CD8-positive, alpha-beta memory T cell (primary cell): ENCODE measurements around the gene MTRF1. TPM values are rescaled to one million over a fixed set of nuclear protein-coding genes. Genes with fewer than 3 reads are reported as not detected.

Experiments used
- CTCF ChIA-PET: fragments of 350-600 bp; sonication (Branson Sonifier 250); formaldehyde crosslinking; loops from one replicate; lab custom pipeline; 2021; ENCODE audit warnings: antibody characterized with exemption; lab: Charles Lee
- POLR2A ChIA-PET: fragments of 350-600 bp; sonication (Branson Sonifier 250); formaldehyde crosslinking; loops from one replicate; lab custom pipeline; 2021; ENCODE audit warnings: antibody characterized with exemption; lab: Charles Lee
- DNase-seq, 5 donors: peaks; one replicate each; pipeline versions ENCODE4 v3.0.0 to v3.0.0-alpha.2; 2020 to 2022; ENCODE audit warnings: mixed read lengths in 1 of 5
- H3K27ac ChIP-seq: one replicate; pipeline ENCODE4 v1.7.0; 2013; ENCODE audit warnings: low read depth, mild to moderate bottlenecking, low read length, moderate library complexity
- H3K27me3 ChIP-seq: 2 replicates; pipeline ENCODE4 v1.7.0; 2013; ENCODE audit warnings: low read length, mild to moderate bottlenecking; ENCODE audit not compliant: insufficient read depth, poor library complexity, severe bottlenecking
- H3K36me3 ChIP-seq: 2 replicates; pipeline ENCODE4 v1.7.0; 2013; ENCODE audit warnings: mild to moderate bottlenecking, low read length, moderate library complexity; ENCODE audit not compliant: insufficient read depth
- H3K4me1 ChIP-seq: 2 replicates; pipeline ENCODE4 v1.7.0; 2013; ENCODE audit warnings: mild to moderate bottlenecking, low read length, moderate library complexity; ENCODE audit not compliant: insufficient read depth
- H3K4me3 ChIP-seq: 2 replicates; pipeline ENCODE4 v1.7.0; 2013; ENCODE audit warnings: mild to moderate bottlenecking, low read length
- H3K9me3 ChIP-seq: 2 replicates; pipeline ENCODE4 v1.7.0; 2013; ENCODE audit warnings: mild to moderate bottlenecking, low read length
- H3K27ac Mint-ChIP-seq, 8 donors: one replicate each; pipeline ENCODE4 v1.8.0; 2020 to 2021; ENCODE audit warnings: mixed read lengths in 8 of 8, mild to moderate bottlenecking in 6 of 8, inconsistent platforms in 3 of 8, moderate library complexity in 3 of 8
- H3K27me3 Mint-ChIP-seq, 2 donors: one replicate each; pipeline ENCODE4 v1.8.0; 2020 to 2021; ENCODE audit warnings: mixed read lengths in 2 of 2, mild to moderate bottlenecking in 1 of 2, moderate library complexity in 1 of 2
- H3K36me3 Mint-ChIP-seq, 3 donors: one replicate each; pipeline ENCODE4 v1.8.0; 2020 to 2021; ENCODE audit warnings: mixed read lengths in 3 of 3, inconsistent platforms in 1 of 3, mild to moderate bottlenecking in 1 of 3
- H3K4me1 Mint-ChIP-seq, 3 donors: one replicate each; pipeline ENCODE4 v1.8.0; 2020 to 2021; ENCODE audit warnings: mixed read lengths in 3 of 3, inconsistent platforms in 1 of 3, mild to moderate bottlenecking in 1 of 3
- H3K4me3 Mint-ChIP-seq, 7 donors: one replicate each; pipeline ENCODE4 v1.8.0; 2020 to 2021; ENCODE audit warnings: mixed read lengths in 7 of 7, mild to moderate bottlenecking in 6 of 7, moderate library complexity in 4 of 7, inconsistent platforms in 2 of 7
- H3K9me3 Mint-ChIP-seq, 5 donors: one replicate each; pipeline ENCODE4 v1.8.0; 2020 to 2022; ENCODE audit warnings: mixed read lengths in 5 of 5, mild to moderate bottlenecking in 3 of 5, moderate library complexity in 2 of 5, inconsistent platforms in 1 of 5
- polyA plus RNA-seq: library from polyadenylated mRNA; unstranded; fragments of 300-500 nt; fragmentation: Illumina TruSeq; gene quantifications from one replicate; pipeline ENCODE4 v1.2.3, GENCODE V29; 2021
- total RNA-seq, 2 experiments: library from RNA; stranded (reverse); gene quantifications; one replicate each; pipeline ENCODE4 v1.2.3, GENCODE V29; 2021

MTRF1 gene
- total and polyA plus RNA-seq, 3 experiments from 2014 or later = 11.5 to 18.8 (median 17.3) TPM

- Mint-ChIP-seq H3K4me3 (no peak overlapping the region), H3K27ac (no peak overlapping the region), H3K36me3 (no peaks in the 10 kb centered on the region), H3K9me3 (no peaks in the 10 kb centered on the region), H3K4me1 (peaks cover 13 to 22% (median 16%) of the 10 kb centered on the region in 3 donors), H3K27me3 (no peaks in the 10 kb centered on the region)
- peaks cover 20% of the 10 kb centered on the region for H3K4me1 ChIP-seq
- no peak for DNase-seq
- H3K27me3 ChIP-seq = no peaks in the 10 kb centered on the region
- no peaks in the 10 kb centered on the region for H3K9me3 ChIP-seq
- no peak overlapping the region for H3K4me3 ChIP-seq
- no peaks in the 10 kb centered on the region for H3K36me3 ChIP-seq
- POLR2A ChIA-PET = no interaction called here
- H3K27ac ChIP-seq = no peak overlapping the region
- CTCF ChIA-PET = no interaction called here
Observed at GRCh38 chr13:41274881-41275280, 11.5 kb upstream of the MTRF1 start.

GRCh38 chr13:41273831-41274441 is 10.6 kb upstream of the MTRF1 start:
- Mint-ChIP-seq H3K27ac (peak overlapping the region in 1 of 8 donors; percentile 8), H3K9me3 (peaks cover 0 to 5% (median 0%) of the 10 kb centered on the region in 5 donors), H3K4me3 (no peak overlapping the region), H3K27me3 (no peaks in the 10 kb centered on the region), H3K4me1 (peaks cover 13 to 22% (median 16%) of the 10 kb centered on the region in 3 donors), H3K36me3 (peaks cover 0 to 3% (median 0%) of the 10 kb centered on the region in 3 donors)
- no peak overlapping the region for H3K27ac ChIP-seq
- no peak overlapping the region for H3K4me3 ChIP-seq
- ChIA-PET CTCF (no interaction called here), POLR2A (interaction anchor here (0.7 kb wide), 1 partner anchor 685 kb away, joined by 4 read pairs; no protein-coding TSS in a partner anchor)
- H3K4me1 ChIP-seq = peaks cover 20% of the 10 kb centered on the region
- H3K9me3 ChIP-seq = no peaks in the 10 kb centered on the region
- no peaks in the 10 kb centered on the region for H3K36me3 ChIP-seq
- DNase-seq = no peak
- no peaks in the 10 kb centered on the region for H3K27me3 ChIP-seq

- H3K4me1 ChIP-seq = peaks cover 20% of the 10 kb centered on the region
- H3K36me3 ChIP-seq = no peaks in the 10 kb centered on the region
- DNase-seq = peak in 2 of 5 donors; percentile 26 to 80
- H3K9me3 ChIP-seq = no peaks in the 10 kb centered on the region
- ChIA-PET CTCF (no interaction called here), POLR2A (interaction anchor here (1.1 kb wide), 1 partner anchor 8 kb away, joined by 5 read pairs; the partner anchor contains the start of gene MTRF1)
- Mint-ChIP-seq H3K4me3 (peak overlapping the region in 5 of 7 donors; percentile 5 to 52 (median 26)), H3K4me1 (peaks cover 13 to 19% (median 16%) of the 10 kb centered on the region in 3 donors), H3K9me3 (peaks cover 3 to 11% (median 4%) of the 10 kb centered on the region in 5 donors), H3K27me3 (no peaks in the 10 kb centered on the region), H3K36me3 (peaks cover 0 to 9% (median 1%) of the 10 kb centered on the region in 3 donors), H3K27ac (peak overlapping the region; percentile 5 to 90 (median 73))
- H3K4me3 ChIP-seq = no peak overlapping the region
- no peaks in the 10 kb centered on the region for H3K27me3 ChIP-seq
- H3K27ac ChIP-seq = no peak overlapping the region
Observed at GRCh38 chr13:41271456-41272285, 8.3 kb upstream of the MTRF1 start.

- Histone ChIP-seq H3K4me3 (no peak overlapping the region), H3K36me3 (no peaks in the 10 kb centered on the region), H3K27ac (no peak overlapping the region), H3K9me3 (no peaks in the 10 kb centered on the region), H3K27me3 (no peaks in the 10 kb centered on the region), H3K4me1 (peaks cover 20% of the 10 kb centered on the region)
- ChIA-PET POLR2A (interaction anchor here (0.6 to 0.7 kb wide), 4 partner anchors 464 to 1301 kb away, joined by 3 to 4 read pairs (median 3); no protein-coding TSS in a partner anchor), CTCF (no interaction called here)
- peaks cover 0 to 9% (median 1%) of the 10 kb centered on the region in 3 donors for H3K36me3 Mint-ChIP-seq
- peaks cover 3 to 11% (median 4%) of the 10 kb centered on the region in 5 donors for H3K9me3 Mint-ChIP-seq
- H3K4me3 Mint-ChIP-seq = no peak overlapping the region
- H3K27ac Mint-ChIP-seq = no peak overlapping the region
- peak in 1 of 5 donors; percentile 13 for DNase-seq
- no peaks in the 10 kb centered on the region for H3K27me3 Mint-ChIP-seq
- H3K4me1 Mint-ChIP-seq = peaks cover 14 to 20% (median 18%) of the 10 kb centered on the region in 3 donors
Observed at GRCh38 chr13:41268764-41269163, 5.4 kb upstream of the MTRF1 start.

- Histone ChIP-seq H3K9me3 (no peaks in the 10 kb centered on the region), H3K36me3 (no peaks in the 10 kb centered on the region), H3K4me3 (no peak overlapping the region), H3K27me3 (no peaks in the 10 kb centered on the region), H3K27ac (no peak overlapping the region), H3K4me1 (peaks cover 20% of the 10 kb centered on the region)
- CTCF ChIA-PET = interaction anchor here (0.9 kb wide), 1 partner anchor 11 kb away, joined by 3 read pairs; no protein-coding TSS in a partner anchor
- peaks cover 23 to 30% (median 29%) of the 10 kb centered on the region in 3 donors for H3K4me1 Mint-ChIP-seq
- POLR2A ChIA-PET = interaction anchor here (0.9 kb wide), 1 partner anchor 34 kb away, joined by 5 read pairs; no protein-coding TSS in a partner anchor
- peak in 1 of 5 donors; percentile 31 for DNase-seq
- H3K9me3 Mint-ChIP-seq = peaks cover 3 to 11% (median 4%) of the 10 kb centered on the region in 5 donors
- H3K27me3 Mint-ChIP-seq = no peaks in the 10 kb centered on the region
- H3K4me3 Mint-ChIP-seq = peak overlapping the region in 1 of 7 donors; percentile 66
- peaks cover 0 to 10% (median 9%) of the 10 kb centered on the region in 3 donors for H3K36me3 Mint-ChIP-seq
- H3K27ac Mint-ChIP-seq = no peak overlapping the region
Observed at GRCh38 chr13:41267106-41267505, 3.7 kb upstream of the MTRF1 start.

GRCh38 chr13:41259875-41260501 is 3.4 kb downstream of the MTRF1 start:
- no peak for DNase-seq
- Histone ChIP-seq H3K27ac (no peak overlapping the region), H3K27me3 (no peaks in the 10 kb centered on the region), H3K9me3 (no peaks in the 10 kb centered on the region), H3K4me1 (peaks cover 10% of the 10 kb centered on the region), H3K36me3 (peaks cover 8% of the 10 kb centered on the region), H3K4me3 (no peak overlapping the region)
- POLR2A ChIA-PET = no interaction called here
- Mint-ChIP-seq H3K4me1 (peaks cover 26 to 42% (median 41%) of the 10 kb centered on the region in 3 donors), H3K9me3 (no peaks in the 10 kb centered on the region), H3K27me3 (no peaks in the 10 kb centered on the region), H3K4me3 (no peak overlapping the region), H3K27ac (peak overlapping the region in 1 of 8 donors; percentile 17), H3K36me3 (peaks cover 11 to 56% (median 20%) of the 10 kb centered on the region in 3 donors)
- CTCF ChIA-PET = no interaction called here

- peaks cover 6% of the 10 kb centered on the region for H3K4me1 ChIP-seq
- H3K27ac ChIP-seq = no peak overlapping the region
- peaks cover 8% of the 10 kb centered on the region for H3K36me3 ChIP-seq
- H3K4me1 Mint-ChIP-seq = peaks cover 17 to 28% (median 27%) of the 10 kb centered on the region in 3 donors
- no peak overlapping the region for H3K4me3 Mint-ChIP-seq
- no peak overlapping the region for H3K27ac Mint-ChIP-seq
- peaks cover 12 to 68% (median 28%) of the 10 kb centered on the region in 3 donors for H3K36me3 Mint-ChIP-seq
- H3K9me3 Mint-ChIP-seq = no peaks in the 10 kb centered on the region
- no peak overlapping the region for H3K4me3 ChIP-seq
- H3K27me3 Mint-ChIP-seq = no peaks in the 10 kb centered on the region
- POLR2A ChIA-PET = no interaction called here
- no peaks in the 10 kb centered on the region for H3K27me3 ChIP-seq
- H3K9me3 ChIP-seq = no peaks in the 10 kb centered on the region
- no peak for DNase-seq
- CTCF ChIA-PET = no interaction called here
Observed at GRCh38 chr13:41257535-41257934, 5.8 kb downstream of the MTRF1 start.
